ENCODE results near the gene RUNDC3A.
A peak's percentile ranks its signal among the peaks of the same experiment; 100 is the strongest.
"Not testable (repeated sequence)": the region's sequence is repeated elsewhere in the genome, so short reads cannot be mapped to it uniquely, and the experiment has no call there.

The RUNDC3A gene

DNA sequence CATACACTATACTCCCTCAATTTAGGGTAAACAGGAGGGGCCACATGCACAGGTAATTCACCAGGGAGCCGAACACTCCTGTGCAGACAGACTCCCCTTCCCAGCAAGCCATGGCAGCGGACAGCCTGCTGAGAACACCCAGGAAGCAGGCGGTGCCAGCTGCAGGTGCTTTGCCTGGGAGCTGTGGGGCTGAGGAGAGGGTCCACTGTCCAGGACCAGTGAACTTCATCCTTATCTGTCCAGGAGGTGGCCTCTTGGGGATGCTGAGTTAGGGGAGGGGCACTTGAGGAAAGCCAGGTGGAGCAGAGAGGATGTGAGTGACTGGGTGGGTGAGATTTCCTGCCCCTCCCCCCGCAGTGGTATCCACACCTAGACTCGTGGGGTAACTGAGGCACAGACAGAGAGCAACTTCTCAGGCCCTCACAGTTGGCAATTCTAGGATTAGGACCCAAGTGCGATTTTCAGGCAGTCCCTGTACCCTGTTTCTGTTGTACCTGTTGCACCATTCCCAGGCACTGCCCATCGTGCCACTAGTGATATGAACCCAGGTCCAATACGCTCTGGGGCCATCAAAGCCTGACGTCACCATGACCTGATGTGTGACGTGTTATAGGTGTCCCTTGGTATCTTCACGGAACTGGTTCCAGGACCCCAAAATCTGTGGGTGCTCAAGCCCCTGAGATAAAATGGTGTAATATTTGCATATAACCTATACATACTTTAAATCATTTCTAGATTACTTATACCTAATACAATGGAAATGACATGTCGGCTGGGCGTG, 37.9 kb downstream of the RUNDC3A start:
- no peak for DNase-seq

DNA sequence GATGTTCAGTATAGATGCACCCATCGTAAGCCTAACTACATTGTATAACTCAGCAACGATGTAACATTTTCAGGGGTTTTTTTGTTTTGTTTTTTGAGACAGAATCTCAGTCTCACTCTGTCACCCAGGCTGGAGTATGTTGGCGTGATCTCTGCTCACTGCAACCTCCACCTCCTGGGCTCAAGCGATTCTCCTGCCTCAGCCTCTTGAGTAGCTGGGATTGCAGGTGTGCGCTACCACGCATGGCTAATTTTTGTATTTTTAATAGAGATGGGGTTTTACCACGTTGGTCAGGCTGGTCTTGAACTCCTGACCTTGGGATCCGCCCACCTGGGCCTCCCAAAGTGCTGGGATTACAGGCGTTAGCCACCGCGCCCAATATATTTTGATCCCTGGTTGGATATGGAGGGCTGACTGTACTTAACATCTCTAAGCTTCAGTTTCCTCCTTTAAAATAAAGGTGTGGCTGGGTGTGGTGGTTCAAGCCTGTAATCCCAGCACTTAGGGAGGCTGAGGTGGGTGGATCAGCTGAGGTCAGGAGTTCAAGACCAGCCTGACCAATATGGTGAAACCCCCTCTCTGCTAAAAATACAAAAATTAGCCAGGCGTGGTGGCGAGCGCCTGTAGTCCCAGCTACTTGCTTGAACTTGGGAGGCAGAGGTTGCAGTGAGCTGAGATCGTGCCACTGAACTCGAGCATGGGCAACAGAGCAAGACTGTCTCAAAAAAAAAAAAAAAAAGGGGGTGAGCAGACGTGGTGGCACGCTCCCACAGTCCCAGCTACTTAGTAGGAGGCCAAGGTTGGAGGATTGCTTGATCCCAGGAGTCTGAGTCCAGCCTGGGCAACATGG, 39.0 kb downstream of the RUNDC3A start:
- DNase-seq: not testable (repeated sequence)

DNA sequence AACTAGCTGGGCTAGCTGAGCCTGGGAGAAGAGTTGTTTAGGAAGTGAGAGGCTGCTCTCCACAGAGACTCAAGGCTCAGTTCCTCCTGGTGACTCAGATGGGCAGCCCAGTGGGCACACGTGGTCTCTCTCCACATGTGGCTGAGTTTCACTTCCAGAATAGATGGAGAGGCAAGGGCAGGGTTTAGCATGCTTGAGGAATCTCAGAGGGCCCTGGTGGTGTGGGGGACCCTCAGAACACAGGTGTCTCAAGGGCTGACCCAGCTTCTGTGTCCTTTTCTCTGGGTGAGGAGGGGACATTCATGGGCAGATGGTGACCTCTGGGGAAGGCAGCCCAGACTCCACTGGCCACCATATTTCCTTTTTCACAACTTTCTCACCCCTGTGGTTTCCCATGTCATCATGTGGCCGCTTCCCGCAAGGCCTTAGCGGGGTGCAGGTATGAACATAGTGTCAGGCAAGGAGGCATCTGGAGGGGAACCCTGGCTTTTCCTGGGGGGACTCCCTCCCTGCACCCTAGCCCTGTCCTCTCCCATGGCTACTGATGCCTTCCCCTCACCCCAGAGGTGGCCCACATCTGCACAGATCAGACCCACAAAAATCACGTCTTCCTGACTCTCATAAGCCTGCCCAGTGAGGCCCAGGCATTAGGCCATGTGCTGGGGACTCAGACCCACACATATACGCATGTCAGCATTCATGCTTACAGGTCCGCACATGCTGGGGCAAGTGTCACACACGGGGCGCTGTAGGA, 40.0 kb downstream of the RUNDC3A start:
- DNase-seq: no peak

DNA sequence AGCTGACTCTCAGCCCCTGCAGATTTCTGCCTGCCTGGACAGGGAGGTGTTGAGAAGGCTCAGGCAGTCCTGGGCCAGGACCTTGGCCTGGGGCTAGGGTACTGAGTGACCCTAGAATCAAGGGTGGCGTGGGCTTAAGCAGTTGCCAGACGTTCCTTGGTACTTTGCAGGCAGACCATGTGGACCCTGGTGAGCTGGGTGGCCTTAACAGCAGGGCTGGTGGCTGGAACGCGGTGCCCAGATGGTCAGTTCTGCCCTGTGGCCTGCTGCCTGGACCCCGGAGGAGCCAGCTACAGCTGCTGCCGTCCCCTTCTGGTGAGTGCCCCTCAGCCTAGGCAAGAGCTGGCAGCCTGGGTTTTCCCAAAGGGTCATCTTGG, 40.6 kb downstream of the RUNDC3A start:
- no peak for DNase-seq

DNA sequence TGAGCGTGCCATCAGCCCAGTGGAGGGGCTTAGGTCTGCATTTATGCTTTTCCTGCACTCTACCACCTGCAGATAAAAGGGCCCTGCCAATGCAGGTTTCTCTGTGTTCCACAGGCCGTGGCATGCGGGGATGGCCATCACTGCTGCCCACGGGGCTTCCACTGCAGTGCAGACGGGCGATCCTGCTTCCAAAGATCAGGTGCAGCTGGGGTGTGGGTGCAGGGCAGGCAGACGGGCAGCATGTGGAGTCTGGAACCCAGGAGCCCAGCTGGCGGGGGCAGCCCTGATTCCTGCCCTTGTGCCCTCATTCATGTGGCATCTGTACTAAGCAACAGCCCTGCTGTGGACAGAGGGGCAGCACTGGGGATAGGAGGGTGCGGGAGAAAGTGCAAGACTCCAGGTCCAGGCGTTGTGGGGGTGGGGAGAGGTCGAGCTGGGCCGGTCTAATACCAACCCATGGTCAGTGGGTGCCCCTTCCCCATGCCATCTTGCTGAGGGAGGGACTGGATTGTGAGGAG, 41.2 kb downstream of the RUNDC3A start:
- DNase-seq: no peak

DNA sequence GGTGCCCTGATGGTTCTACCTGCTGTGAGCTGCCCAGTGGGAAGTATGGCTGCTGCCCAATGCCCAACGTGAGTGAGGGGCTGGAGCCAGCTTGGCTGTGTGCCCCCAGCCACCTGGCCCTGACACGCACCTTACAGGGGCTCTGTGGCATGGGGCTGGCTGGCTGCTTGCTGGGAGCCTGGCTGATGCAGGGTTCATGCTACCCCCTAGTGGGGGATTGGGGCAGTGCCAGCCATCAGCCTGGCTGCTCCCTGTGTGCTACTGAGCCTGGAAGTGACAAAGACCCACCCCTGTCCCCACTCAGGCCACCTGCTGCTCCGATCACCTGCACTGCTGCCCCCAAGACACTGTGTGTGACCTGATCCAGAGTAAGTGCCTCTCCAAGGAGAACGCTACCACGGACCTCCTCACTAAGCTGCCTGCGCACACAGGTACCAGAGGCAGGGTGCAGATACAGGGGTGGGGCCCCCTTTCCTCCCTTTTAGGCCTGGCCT, 42.4 kb downstream of the RUNDC3A start:
- DNase-seq: peak; percentile 76

DNA sequence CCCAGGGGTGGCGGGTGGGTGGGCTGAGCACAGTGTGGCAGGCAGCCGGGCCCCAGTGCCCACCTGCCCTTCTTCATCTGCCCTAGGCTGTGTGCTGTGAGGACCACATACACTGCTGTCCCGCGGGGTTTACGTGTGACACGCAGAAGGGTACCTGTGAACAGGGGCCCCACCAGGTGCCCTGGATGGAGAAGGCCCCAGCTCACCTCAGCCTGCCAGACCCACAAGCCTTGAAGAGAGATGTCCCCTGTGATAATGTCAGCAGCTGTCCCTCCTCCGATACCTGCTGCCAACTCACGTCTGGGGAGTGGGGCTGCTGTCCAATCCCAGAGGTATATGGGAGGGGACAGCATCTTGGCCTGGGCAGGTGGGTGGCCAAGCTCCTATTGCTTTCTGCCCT, 43.1 kb downstream of the RUNDC3A start:
- no peak for DNase-seq

DNA sequence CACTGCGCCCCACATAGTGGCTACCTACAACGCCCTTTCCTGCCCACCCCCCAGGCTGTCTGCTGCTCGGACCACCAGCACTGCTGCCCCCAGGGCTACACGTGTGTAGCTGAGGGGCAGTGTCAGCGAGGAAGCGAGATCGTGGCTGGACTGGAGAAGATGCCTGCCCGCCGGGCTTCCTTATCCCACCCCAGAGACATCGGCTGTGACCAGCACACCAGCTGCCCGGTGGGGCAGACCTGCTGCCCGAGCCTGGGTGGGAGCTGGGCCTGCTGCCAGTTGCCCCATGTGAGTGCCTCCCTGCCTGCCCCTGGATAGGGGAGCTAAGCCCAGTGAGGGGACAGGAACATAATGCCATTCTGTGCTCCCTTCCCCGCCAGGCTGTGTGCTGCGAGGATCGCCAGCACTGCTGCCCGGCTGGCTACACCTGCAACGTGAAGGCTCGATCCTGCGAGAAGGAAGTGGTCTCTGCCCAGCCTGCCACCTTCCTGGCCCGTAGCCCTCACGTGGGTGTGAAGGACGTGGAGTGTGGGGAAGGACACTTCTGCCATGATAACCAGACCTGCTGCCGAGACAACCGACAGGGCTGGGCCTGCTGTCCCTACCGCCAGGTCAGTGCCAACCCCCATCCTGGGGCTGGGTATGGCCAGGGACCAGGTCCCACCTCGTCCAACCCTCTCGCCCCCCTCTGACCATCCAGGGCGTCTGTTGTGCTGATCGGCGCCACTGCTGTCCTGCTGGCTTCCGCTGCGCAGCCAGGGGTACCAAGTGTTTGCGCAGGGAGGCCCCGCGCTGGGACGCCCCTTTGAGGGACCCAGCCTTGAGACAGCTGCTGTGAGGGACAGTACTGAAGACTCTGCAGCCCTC, 43.8 kb downstream of the RUNDC3A start:
- no peak for DNase-seq

DNA sequence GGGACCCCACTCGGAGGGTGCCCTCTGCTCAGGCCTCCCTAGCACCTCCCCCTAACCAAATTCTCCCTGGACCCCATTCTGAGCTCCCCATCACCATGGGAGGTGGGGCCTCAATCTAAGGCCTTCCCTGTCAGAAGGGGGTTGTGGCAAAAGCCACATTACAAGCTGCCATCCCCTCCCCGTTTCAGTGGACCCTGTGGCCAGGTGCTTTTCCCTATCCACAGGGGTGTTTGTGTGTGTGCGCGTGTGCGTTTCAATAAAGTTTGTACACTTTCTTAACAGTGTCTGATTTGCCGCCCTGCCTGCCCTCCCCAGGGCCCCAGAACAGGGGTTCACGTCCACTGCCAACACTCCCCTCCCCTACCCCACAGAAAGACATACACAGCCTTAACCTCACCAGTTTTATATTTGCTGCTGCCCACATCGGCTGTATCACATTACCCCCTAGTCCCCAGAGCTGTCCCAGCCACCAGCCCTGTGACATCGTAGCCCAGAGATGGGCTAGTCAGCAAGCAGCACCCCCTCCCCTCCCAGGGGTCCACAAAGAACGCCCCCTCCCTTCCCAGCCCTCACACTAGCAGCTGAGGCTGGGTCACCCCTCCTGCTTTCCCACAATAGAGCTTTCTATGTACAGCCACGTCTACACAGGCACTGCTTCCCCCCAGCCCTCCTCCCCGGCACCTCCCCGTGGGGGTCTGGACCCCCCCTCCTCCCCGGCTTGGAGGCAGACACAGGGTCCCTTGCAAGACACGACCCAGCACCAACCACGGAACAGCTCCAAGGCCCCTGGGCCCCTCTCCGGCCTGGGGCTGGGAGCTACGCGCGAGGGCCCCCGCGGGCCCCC, 44.6 kb downstream of the RUNDC3A start:
- no peak for DNase-seq

DNA sequence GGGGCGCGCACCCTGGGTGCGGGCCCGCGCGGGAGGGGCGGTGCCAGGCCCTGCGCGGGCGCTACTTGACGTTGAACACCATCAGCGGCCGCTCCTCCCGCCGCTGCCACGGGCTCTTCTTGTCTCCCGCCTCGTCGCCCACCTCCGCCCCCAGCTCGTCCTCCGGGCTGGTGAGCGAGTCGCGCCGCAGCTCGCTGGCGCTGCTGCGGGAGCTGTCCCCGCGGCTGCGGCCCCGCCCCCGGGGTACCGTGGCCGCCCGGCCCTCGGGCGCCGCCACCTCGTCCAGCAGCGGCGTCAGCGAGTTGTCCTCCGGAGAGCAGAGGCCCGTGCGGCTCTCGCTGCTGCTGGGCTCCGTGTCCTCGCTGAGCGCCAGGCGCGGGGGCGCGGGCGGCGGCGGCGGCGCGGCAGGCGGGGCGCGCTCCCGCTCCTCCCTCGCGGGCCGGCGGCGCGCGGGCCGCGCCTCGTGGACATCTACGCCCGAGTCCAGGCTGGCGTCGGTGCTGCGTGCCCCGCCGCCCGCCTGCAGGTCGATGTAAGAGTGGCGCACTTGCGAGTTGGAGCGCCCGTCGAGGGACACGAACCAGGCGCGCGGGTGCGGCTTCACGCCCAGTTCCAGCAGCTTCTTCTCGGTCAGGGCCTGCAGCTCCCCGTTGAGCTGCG, 45.4 kb downstream of the RUNDC3A start:
- DNase-seq: peak; percentile 33

DNA sequence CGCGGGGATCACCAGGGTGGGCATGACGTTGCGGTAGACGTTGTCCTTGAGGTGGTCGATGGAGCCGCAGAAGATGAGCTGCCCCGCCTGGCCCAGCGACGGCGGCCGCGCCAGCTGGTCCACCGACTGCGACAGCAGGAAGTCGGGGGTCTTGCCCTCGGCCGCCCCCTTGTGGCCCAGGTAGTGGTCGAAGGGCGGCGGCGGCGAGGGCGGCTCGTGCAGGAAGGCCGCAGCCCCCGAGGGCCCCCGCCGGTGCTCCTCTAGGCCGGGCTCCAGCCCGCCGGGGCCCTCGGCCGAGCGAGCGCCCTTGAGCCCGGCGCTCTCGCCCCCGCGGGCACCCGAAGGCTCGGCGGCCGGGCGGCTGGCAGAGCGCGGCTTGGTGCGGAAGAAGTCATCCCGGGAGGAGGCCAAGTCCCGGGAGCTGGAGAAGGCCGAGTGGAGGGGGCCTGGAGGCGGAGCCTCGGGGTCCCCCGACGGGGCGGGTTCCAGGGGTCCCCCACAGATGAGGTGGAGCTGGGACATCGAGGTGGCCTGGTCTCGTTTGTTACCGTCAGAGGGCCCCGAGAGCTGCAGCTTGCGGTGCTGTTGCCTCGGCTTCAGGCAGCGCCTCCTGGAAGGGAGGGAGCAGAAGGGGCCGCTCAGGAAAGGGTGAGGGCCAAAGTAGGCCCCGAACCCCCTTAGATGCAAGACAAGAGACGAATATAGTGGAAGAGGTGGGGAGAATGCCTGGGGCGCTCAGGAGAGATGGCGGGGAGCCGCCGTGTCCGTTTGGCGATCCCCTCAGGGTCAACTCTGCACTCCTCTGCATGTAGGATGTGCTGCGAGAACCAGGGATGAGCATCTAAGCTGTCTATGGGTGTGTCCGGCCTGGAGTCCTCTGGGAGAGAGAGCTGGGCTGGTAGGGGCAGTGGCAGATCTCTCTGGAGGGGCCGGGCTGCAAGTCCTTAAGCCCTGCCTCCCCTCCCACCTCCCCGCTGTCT, 46.5 kb downstream of the RUNDC3A start:
- peak; percentile 63 for DNase-seq

DNA sequence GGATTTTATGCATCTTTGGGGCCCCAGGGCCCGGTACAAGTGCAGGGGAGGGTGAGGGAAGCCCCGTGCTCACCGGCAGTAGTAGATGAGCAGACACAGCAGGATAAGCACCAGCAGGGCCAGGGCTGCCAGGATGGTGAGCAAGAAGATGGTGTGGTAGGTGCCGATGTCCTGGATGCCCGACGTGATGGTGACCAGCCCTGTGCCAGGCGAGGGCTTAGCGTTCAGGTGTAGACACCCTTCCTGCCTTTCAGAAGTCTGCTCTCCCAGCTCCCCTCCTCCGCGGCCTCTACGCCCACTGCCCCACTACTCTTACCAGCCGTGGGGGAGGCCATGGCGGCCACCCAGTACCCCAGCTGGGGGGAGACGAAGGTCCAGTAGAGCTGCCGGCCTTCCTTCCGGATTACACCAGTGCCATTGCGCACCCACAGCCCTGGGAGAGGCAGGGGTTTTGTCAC, 47.3 kb downstream of the RUNDC3A start:
- no peak for DNase-seq

DNA sequence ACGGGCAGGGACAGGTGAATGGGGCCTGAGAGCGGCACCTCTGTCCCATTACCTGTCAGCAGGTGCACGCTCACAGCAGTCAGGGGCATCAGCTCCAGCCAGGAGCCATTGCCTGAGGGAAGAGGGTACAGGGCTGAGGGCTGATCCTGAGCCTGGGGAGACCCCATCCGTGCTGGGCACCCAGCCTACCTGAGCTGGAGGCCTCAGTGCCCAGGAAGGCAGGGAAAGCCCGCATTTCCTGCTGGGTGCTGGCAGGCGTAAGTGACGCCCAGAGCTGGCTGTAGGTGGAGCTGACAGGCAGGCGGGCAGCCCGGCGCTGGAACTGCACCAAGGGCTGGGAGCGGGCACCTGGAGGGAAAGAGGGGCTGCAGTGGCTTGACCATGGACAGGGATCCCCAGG, 47.8 kb downstream of the RUNDC3A start:
- DNase-seq: no peak

DNA sequence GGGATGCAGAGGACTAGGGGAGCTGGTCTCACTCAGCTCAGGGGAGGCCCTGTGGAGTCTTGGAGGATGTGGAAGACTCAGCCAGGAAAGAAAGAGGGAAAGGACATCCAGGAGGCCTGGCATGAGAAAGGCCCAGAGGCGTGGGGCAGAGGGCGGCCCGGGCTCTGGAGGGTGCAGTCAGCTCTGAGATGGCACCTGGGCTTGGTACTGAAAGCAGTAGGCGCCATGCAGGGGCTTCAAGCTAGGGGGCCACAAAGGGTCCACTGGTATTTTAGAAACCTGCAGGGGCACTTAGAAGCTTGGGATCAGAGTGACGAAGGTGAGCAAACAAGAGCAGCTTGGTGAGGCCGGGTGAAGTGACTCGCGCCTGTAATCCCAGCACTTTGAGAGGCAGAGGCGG, 49.7 kb downstream of the RUNDC3A start:
- no peak for DNase-seq

DNA sequence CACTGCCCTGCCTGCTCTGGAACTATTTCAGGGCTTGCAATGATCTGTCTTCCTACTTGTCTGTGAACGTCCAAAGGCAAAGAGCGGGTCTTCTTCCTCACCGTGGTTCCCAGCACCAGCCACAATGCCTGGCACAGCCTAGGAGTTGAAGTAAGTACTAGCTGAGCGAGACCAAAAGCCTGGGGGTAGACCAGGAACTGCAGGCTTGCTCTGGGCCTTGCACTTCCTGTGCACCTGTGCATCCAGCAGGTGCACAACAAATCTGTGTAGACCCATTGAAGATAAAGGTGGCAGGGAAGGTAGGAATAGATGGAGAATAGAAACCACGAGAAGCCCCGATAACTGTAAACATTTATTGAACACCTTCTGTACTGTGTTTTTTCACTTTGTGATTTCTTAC, 50.6 kb downstream of the RUNDC3A start:
- DNase-seq: no peak

DNA sequence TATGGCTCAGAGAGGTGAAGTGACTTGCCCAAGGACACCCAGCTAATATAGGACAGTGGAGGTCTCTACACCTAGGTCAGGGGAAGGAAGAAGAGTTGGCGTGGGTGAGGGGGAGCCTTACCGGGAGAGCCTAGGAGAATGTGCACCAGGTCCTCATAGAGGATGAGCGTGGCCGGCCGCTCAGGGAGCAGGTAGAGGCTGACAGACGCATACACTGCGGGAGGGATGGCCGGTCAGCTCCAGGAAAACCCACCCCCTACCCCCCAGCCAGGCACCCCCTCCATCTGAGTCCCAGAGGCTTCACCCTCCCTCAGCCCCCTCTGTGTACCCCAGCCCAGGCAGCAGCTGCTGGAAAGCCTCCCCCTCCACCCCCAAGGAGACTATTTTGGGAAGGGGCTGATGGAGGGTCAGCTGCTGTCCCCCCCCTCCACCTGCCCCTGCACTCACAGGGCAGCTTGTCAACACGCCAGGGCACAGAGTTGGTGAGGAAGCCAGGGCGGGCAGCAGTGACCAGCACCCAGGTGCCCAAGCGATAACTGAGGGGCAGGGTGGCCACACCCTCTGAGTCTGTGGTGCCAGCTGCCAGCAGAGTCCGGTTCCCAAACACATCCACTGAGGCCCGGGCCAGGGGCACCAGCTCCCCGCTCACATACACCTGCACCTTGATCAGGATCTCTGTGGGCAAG, 51.2 kb downstream of the RUNDC3A start:
- no peak for DNase-seq

DNA sequence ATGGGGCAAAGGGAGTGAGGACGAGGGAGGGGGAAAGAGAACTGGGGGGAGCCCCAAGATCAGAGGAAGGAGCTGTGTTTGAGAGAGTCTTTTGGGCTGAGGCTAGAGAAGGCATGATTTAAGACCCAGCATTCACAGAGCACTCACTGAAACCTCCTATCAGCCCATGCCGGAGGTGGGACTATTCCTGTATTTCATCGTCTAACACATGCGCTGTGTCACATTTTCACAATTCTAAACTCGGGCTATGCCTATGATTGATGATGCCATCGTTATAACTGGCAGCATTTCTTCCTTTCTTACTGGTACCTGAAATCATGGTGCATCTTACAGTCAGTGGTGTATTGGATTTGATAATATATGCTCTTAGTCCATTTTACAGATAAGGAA, 51.7 kb downstream of the RUNDC3A start:
- DNase-seq: no peak

DNA sequence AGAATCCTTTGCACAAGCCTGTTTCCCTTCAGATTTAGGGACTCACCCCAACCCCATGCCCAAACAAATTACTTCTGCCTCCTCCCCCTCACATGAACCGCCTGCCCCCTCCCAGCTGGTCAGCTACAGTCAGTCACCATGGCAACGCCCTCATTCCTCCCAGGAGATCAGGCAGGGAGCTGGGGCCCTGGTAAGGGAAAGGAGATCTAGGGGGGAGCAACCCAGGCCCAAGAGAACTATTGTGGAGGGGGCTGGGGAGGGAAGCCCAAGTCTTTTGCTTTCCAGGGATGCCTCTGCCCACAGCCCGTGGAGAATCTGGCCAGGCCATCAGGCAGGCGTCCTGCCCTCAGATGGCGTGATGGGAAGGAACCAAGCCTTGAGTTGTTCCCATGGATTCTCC, 52.4 kb downstream of the RUNDC3A start:
- no peak for DNase-seq
